HCT116 (cell line): ENCODE data around the gene ARRDC4. TPM values are rescaled to one million over a fixed set of nuclear protein-coding genes. Genes with fewer than 3 reads are reported as not detected.

ENCODE experiments used
- ATAC-seq: fragments of 200-7000 bp; cut with Tn5 transposase; 2 replicates; pipeline ENCODE4 v1.9.1; 2020; ENCODE audit warnings: mild to moderate bottlenecking, moderate library complexity
- BruUV-seq: library from RNA; stranded (reverse); fragments of 400-500 nt; replicated peaks from 2 replicates; lab custom pipeline; 2021; lab: Mats Ljungman, UMichigan
- CTCF ChIA-PET: fragments of 300-600 bp; sonication (Branson Sonifier 250); formaldehyde crosslinking; loops from one replicate; lab custom pipeline; 2021; ENCODE audit warnings: antibody characterized with exemption; lab: Charles Lee
- POLR2A ChIA-PET: fragments of 300-600, 350-600 bp; sonication (Branson Sonifier 250); formaldehyde crosslinking; loops from one replicate; lab custom pipeline; 2021; ENCODE audit warnings: antibody characterized with exemption; lab: Charles Lee
- RAD21 ChIA-PET, 2 experiments: fragments of 300-600 bp; sonication (Branson Sonifier 250); formaldehyde crosslinking; loops; one replicate each; lab custom pipeline; 2023; ENCODE audit warnings: low total read pairs in 2 of 2; ENCODE audit not compliant: uncharacterized antibody in 2 of 2, unreplicated experiment in 2 of 2, low non-redundant PET in 1 of 2; lab: Charles Lee
- DNase-seq: peaks from one replicate; pipeline ENCODE4 v3.0.0-alpha.2; 2010; ENCODE audit warnings: low read depth, low spot score
- H2AFZ ChIP-seq: fragments of 200-600 bp; shearing (Covaris generic), sonication (generic); 2 replicates; pipeline ENCODE4 v1.6.1; 2017; ENCODE audit warnings: low read depth, mixed run types, mixed read lengths, antibody characterized with exemption, low read length; ENCODE audit not compliant: poor library complexity, severe bottlenecking
- H3K27ac ChIP-seq: 2 replicates; pipeline ENCODE4 v1.5.1; 2012; ENCODE audit warnings: low read depth, low read length
- H3K27me3 ChIP-seq: fragments of 200-600 bp; sonication (generic); 2 replicates; pipeline ENCODE4 v1.6.1; 2016; ENCODE audit warnings: mixed run types, low read length, mixed read lengths; ENCODE audit not compliant: insufficient read depth
- H3K36me3 ChIP-seq, 2 experiments: fragments of 200-500 bp in 1 of 2; fragments of 200-600 bp in 1 of 2; sonication (Bioruptor generic) in 1 of 2; sonication (generic) in 1 of 2; 2 replicates each; pipeline versions ENCODE4 v1.5.1 to v1.6.1; 2014 to 2016; ENCODE audit warnings: low read length in 2 of 2, inconsistent platforms in 1 of 2, mixed read lengths in 1 of 2, mixed run types in 1 of 2; ENCODE audit not compliant: insufficient read depth in 2 of 2, control insufficient read depth in 1 of 2
- H3K4me1 ChIP-seq, 2 experiments: fragments of 200-600 bp in 1 of 2; sonication (generic) in 1 of 2; 2 replicates each; pipeline versions ENCODE4 v1.5.1 to v1.6.1; 2012 to 2017; ENCODE audit warnings: low read length in 2 of 2, inconsistent platforms in 1 of 2, mild to moderate bottlenecking in 1 of 2, mixed read lengths in 1 of 2, mixed run types in 1 of 2, moderate library complexity in 1 of 2; ENCODE audit not compliant: insufficient read depth in 2 of 2, control insufficient read depth in 1 of 2
- H3K4me2 ChIP-seq: fragments of 200-600 bp; sonication (generic); 2 replicates; pipeline ENCODE4 v1.6.1; 2017; ENCODE audit warnings: mixed run types, low read length, mixed read lengths
- H3K4me3 ChIP-seq, 2 experiments: fragments of 200-600 bp in 1 of 2; sonication (generic) in 1 of 2; replicated peaks in 1 of 2; 2 replicates each; pipeline ENCODE4 v1.5.1; 2011 to 2016; ENCODE audit warnings: low read length in 2 of 2, control low read depth in 1 of 2, low read depth in 1 of 2, mild to moderate bottlenecking in 1 of 2, mixed read lengths in 1 of 2, mixed run types in 1 of 2
- H3K79me2 ChIP-seq: fragments of 200-600 bp; sonication (generic); 2 replicates; pipeline ENCODE4 v1.6.1; 2017; ENCODE audit warnings: mild to moderate bottlenecking, mixed run types, low read length, moderate library complexity, mixed read lengths; ENCODE audit not compliant: insufficient read depth
- H3K9ac ChIP-seq: fragments of 200-600 bp; sonication (generic); 2 replicates; pipeline ENCODE4 v1.6.1; 2016; ENCODE audit warnings: low read length, mixed read lengths
- H3K9me2 ChIP-seq: fragments of 200-600 bp; sonication (generic), shearing (Covaris generic); 2 replicates; pipeline ENCODE4 v1.6.1; 2017; ENCODE audit warnings: mixed run types, mild to moderate bottlenecking, moderate library complexity; ENCODE audit not compliant: insufficient read depth
- H3K9me3 ChIP-seq, 2 experiments: fragments of 200-500 bp in 1 of 2; fragments of 200-600 bp in 1 of 2; sonication (Bioruptor generic) in 1 of 2; sonication (generic) in 1 of 2; 2 replicates each; pipeline ENCODE4 v1.6.1; 2014 to 2017; ENCODE audit warnings: low read length in 2 of 2, mixed read lengths in 2 of 2, inconsistent platforms in 1 of 2, low read depth in 1 of 2, mild to moderate bottlenecking in 1 of 2, mixed run types in 1 of 2, moderate library complexity in 1 of 2; ENCODE audit not compliant: control insufficient read depth in 1 of 2, insufficient read depth in 1 of 2
- H4K20me1 ChIP-seq: fragments of 200-600 bp; sonication (generic), shearing (Covaris generic); 2 replicates; pipeline ENCODE4 v1.6.1; 2017; ENCODE audit warnings: mixed run types, mild to moderate bottlenecking, moderate library complexity; ENCODE audit not compliant: insufficient read depth
- EZH2 ChIP-seq: fragments of 200-600 bp; sonication (generic); IDR thresholded peaks from 2 replicates; pipeline ENCODE4 v1.6.1; 2017; ENCODE audit warnings: antibody characterized with exemption, mixed run types
- EZH2phosphoT487 ChIP-seq: fragments of 200-600 bp; IDR thresholded peaks from 2 replicates; pipeline ENCODE4 v1.6.1; 2018; ENCODE audit warnings: antibody characterized with exemption, borderline replicate concordance
- JUND ChIP-seq: IDR thresholded peaks from 2 replicates; pipeline ENCODE4 v1.6.1; 2012
- POLR2A ChIP-seq: IDR thresholded peaks from 2 replicates; pipeline ENCODE4 v1.7.0; 2011; ENCODE audit warnings: borderline replicate concordance; ENCODE audit not compliant: insufficient read depth, insufficient read length; ENCODE audit errors: extremely low read depth
- POLR2AphosphoS5 ChIP-seq: IDR thresholded peaks from 2 replicates; pipeline ENCODE4 v1.6.1; 2011; ENCODE audit warnings: mild to moderate bottlenecking, low read depth, low read length, moderate library complexity
- RAD21 ChIP-seq: IDR thresholded peaks from 2 replicates; pipeline ENCODE4 v1.6.1; 2012; ENCODE audit warnings: low read depth, mild to moderate bottlenecking
- SIN3A ChIP-seq: IDR thresholded peaks from 2 replicates; pipeline ENCODE4 v1.6.1; 2012; ENCODE audit warnings: low read depth
- SP1 ChIP-seq: IDR thresholded peaks from 2 replicates; pipeline ENCODE4 v1.6.1; 2012; ENCODE audit warnings: low read depth
- TCF7L2 ChIP-seq: IDR thresholded peaks from 2 replicates; pipeline ENCODE4 v1.7.0; 2011; ENCODE audit warnings: borderline replicate concordance, inconsistent platforms; ENCODE audit not compliant: insufficient read depth, insufficient read length; ENCODE audit errors: extremely low read depth
- YY1 ChIP-seq: IDR thresholded peaks from 2 replicates; pipeline ENCODE4 v1.6.1; 2011; ENCODE audit warnings: low read length, low read depth, moderate library complexity, mild to moderate bottlenecking; ENCODE audit not compliant: insufficient replicate concordance; ENCODE audit errors: extremely low read depth
- ZFX ChIP-seq: fragments of 450-650 bp; IDR thresholded peaks from 2 replicates; pipeline ENCODE4 v1.6.1; 2017
- intact Hi-C: fragments of 100-400 bp; cut with micrococcal nuclease; formaldehyde crosslinking; loops from 2 replicates; pipeline ENCODE4 v1.10.0; 2022
- total RNA-seq: library from RNA; stranded (reverse); gene quantifications from one replicate; pipeline ENCODE4 v1.2.1, GENCODE V29; 2021; ENCODE audit not compliant: unreplicated experiment
- TF ChIP-seq, protein P1 (sequence below): IDR thresholded peaks from 2 replicates; pipeline ENCODE4 v1.6.1; 2012
- TF ChIP-seq, protein P2 (sequence below): IDR thresholded peaks from 2 replicates; pipeline ENCODE4 v1.6.1; 2012; ENCODE audit warnings: low read depth
- TF ChIP-seq, protein P3 (sequence below), 3 experiments: fragments of 200-600 bp in 1 of 3; sonication (generic) in 1 of 3; IDR thresholded peaks in 2 of 3; conservative IDR thresholded peaks in 1 of 3; 2 replicates each; pipeline ENCODE4 v1.5.1; 2012 to 2017; ENCODE audit warnings: low read depth in 2 of 3, low read length in 2 of 3, antibody characterized with exemption in 1 of 3, borderline replicate concordance in 1 of 3, control low read depth in 1 of 3, mild to moderate bottlenecking in 1 of 3, mixed read lengths in 1 of 3, mixed run types in 1 of 3, moderate library complexity in 1 of 3; ENCODE audit not compliant: insufficient read depth in 1 of 3

Gene ARRDC4
- total RNA-seq, 1 experiment from 2014 or later, result 19.6 TPM

DNA sequence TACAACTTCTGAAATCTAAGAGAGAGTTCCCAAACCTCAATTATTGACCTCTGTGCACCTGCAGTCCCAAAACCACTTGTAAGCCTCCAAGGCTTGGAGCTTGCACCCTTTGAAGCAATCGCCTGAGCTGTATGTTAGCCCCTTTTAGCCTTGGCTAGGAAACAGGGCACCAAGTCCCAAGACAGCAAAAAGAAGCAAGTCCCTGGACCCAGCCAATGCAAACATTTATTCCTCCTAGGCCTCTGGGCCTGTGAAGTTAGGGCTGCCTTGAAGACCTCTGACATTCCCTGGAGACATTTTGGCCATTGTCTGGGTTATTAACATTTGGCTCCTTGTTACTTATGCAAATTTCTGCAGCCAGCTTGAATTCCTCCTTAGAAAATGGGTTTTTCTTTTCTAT, 26.9 kb upstream of the ARRDC4 start:
- no peaks in the 10 kb centered on the region for H3K9me3 ChIP-seq
- TF ChIP-seq EZH2phosphoT487, result no peak
- TF ChIP-seq POLR2A, result no peak
- TF ChIP-seq, protein P1, sequence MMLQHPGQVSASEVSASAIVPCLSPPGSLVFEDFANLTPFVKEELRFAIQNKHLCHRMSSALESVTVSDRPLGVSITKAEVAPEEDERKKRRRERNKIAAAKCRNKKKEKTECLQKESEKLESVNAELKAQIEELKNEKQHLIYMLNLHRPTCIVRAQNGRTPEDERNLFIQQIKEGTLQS, result no peak
- TF ChIP-seq POLR2AphosphoS5, result no peak
- TF ChIP-seq, protein P2, sequence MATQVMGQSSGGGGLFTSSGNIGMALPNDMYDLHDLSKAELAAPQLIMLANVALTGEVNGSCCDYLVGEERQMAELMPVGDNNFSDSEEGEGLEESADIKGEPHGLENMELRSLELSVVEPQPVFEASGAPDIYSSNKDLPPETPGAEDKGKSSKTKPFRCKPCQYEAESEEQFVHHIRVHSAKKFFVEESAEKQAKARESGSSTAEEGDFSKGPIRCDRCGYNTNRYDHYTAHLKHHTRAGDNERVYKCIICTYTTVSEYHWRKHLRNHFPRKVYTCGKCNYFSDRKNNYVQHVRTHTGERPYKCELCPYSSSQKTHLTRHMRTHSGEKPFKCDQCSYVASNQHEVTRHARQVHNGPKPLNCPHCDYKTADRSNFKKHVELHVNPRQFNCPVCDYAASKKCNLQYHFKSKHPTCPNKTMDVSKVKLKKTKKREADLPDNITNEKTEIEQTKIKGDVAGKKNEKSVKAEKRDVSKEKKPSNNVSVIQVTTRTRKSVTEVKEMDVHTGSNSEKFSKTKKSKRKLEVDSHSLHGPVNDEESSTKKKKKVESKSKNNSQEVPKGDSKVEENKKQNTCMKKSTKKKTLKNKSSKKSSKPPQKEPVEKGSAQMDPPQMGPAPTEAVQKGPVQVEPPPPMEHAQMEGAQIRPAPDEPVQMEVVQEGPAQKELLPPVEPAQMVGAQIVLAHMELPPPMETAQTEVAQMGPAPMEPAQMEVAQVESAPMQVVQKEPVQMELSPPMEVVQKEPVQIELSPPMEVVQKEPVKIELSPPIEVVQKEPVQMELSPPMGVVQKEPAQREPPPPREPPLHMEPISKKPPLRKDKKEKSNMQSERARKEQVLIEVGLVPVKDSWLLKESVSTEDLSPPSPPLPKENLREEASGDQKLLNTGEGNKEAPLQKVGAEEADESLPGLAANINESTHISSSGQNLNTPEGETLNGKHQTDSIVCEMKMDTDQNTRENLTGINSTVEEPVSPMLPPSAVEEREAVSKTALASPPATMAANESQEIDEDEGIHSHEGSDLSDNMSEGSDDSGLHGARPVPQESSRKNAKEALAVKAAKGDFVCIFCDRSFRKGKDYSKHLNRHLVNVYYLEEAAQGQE, result no peak
- no peak for TF ChIP-seq ZFX
- TF ChIP-seq SP1, result no peak
- no peak for TF ChIP-seq TCF7L2
- TF ChIP-seq RAD21, result no peak
- no peak for TF ChIP-seq SIN3A
- no peak for TF ChIP-seq EZH2
- no peak for TF ChIP-seq JUND
- no peak for TF ChIP-seq YY1
- TF ChIP-seq, protein P3, sequence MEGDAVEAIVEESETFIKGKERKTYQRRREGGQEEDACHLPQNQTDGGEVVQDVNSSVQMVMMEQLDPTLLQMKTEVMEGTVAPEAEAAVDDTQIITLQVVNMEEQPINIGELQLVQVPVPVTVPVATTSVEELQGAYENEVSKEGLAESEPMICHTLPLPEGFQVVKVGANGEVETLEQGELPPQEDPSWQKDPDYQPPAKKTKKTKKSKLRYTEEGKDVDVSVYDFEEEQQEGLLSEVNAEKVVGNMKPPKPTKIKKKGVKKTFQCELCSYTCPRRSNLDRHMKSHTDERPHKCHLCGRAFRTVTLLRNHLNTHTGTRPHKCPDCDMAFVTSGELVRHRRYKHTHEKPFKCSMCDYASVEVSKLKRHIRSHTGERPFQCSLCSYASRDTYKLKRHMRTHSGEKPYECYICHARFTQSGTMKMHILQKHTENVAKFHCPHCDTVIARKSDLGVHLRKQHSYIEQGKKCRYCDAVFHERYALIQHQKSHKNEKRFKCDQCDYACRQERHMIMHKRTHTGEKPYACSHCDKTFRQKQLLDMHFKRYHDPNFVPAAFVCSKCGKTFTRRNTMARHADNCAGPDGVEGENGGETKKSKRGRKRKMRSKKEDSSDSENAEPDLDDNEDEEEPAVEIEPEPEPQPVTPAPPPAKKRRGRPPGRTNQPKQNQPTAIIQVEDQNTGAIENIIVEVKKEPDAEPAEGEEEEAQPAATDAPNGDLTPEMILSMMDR (IDR thresholded peaks at IDR 0.05 in 2 of 3, conservative IDR thresholded peaks at IDR 0.05 in 1 of 3; ENCODE audit: borderline replicate concordance in 1 of 3, insufficient read depth in 1 of 3, low read depth in 2 of 3, low read length in 2 of 3), result no peak
- no TSS peak for BruUV-seq
- ChIA-PET CTCF (no interaction called here), RAD21 (no interaction called here), POLR2A (no interaction called here)
- no peaks in the 10 kb centered on the region; the same call in 1 of the 2 replicates for H4K20me1 ChIP-seq
- no peaks in the 10 kb centered on the region for H3K4me1 ChIP-seq
- no peak overlapping the region for H2AFZ ChIP-seq
- H3K36me3 ChIP-seq, result no peaks in the 10 kb centered on the region
- no peak for DNase-seq
- no peak overlapping the region for H3K4me2 ChIP-seq
- no peak for ATAC-seq
- intact Hi-C loops, result no loop called here
- H3K27me3 ChIP-seq, result no peaks in the 10 kb centered on the region
- no peak overlapping the region for H3K27ac ChIP-seq
- H3K4me3 ChIP-seq, result no peak overlapping the region
- no peak overlapping the region for H3K9ac ChIP-seq
- no peaks in the 10 kb centered on the region for H3K79me2 ChIP-seq
- no peaks in the 10 kb centered on the region for H3K9me2 ChIP-seq
